GM19240 (cell line): ENCODE results near the gene MRPL20.
"Not testable (repeated sequence)": the region's sequence is repeated elsewhere in the genome, so short reads cannot be mapped to it uniquely, and the experiment has no call there.

Experiments used
- DNase-seq: peaks from one replicate; pipeline ENCODE4 v3.0.0; 2011; ENCODE audit warnings: low spot score; ENCODE audit not compliant: insufficient read length

MRPL20 gene

DNA sequence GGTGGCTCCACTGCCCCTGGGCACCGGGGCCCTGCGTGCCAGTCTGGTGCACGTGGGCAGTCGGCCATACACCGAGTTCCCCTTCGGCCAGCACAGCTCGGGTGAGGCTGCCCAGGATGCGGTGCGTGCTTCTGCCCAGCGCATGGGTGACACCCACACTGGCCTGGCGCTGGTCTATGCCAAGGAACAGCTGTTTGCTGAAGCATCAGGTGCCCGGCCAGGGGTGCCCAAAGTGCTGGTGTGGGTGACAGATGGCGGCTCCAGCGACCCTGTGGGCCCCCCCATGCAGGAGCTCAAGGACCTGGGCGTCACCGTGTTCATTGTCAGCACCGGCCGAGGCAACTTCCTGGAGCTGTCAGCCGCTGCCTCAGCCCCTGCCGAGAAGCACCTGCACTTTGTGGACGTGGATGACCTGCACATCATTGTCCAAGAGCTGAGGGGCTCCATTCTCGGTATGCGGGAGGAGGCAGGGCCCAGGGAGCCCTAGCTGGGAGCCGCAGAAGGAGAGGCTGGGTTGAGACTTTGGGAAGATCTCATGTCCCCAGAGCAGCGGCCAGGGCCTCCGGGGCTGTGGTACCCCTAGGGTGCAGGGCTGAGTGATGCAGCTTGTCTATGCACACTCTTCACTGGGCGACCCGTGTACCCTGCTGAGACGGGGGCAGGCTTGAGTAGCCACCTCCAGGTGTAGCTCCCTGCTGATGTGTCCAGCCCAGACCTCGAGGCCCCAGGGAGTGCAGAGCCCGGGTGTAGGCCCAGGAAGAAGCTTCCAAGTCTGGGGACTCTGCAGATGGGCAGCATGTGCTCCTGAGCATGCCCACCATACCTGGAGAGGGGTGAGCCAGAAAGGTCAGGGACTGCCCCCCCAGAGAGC is 30.2 kb upstream of the MRPL20 start:
- no peak for DNase-seq

DNA sequence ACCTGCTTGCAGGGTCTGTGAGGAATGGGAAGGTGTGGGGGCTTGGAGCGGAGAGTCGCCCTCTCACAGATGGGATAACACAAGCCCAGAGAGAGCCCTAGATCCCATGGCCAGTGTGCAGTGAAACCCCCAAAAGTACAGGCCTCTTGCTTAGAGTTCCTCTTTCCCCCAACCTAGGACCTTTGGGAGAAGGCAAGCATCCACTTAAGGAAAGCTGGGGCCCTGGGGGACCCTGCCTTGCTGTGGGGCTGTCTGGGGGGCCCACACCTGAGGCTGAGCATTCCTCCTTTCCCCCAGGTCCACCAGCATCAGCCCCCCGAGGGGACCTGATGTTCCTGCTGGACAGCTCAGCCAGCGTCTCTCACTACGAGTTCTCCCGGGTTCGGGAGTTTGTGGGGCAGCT is 29.5 kb upstream of the MRPL20 start:
- no peak for DNase-seq

DNA sequence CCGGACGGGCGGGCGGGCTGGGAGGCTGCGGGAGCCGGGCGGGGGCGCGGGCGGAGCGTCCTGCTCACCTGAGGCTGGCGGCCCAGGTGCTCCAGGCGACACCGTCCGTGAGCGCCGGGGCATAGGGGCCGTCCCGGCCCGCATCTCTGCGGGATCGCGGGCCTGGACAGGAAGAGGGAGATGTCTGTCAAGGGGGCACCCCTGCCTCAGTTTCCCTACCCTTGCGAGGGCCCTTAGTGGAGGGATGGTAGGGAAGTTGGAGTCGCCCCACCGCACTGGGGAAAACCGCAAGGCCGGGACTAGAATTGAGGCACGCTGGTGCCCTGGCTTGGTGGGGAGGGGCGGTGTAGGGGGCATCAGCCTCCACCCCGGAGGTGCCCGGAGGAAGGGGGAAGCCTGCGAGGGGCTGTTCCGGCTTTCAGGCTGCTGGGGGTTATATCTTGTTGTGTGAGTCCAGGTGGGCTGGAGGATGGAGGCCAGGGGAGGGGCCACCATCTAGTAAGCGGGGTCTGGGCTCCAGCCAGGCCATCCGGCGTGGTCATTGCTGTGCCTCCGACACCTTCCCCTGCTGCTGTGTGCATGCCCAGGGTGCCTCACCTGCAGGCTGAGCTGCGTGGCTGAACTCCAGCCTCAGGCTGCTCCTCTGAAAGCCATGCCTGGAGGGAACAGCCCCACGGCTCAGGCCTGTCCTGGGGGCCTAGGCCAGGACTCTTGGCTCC is 29.0 kb upstream of the MRPL20 start:
- DNase-seq: no peak

DNA sequence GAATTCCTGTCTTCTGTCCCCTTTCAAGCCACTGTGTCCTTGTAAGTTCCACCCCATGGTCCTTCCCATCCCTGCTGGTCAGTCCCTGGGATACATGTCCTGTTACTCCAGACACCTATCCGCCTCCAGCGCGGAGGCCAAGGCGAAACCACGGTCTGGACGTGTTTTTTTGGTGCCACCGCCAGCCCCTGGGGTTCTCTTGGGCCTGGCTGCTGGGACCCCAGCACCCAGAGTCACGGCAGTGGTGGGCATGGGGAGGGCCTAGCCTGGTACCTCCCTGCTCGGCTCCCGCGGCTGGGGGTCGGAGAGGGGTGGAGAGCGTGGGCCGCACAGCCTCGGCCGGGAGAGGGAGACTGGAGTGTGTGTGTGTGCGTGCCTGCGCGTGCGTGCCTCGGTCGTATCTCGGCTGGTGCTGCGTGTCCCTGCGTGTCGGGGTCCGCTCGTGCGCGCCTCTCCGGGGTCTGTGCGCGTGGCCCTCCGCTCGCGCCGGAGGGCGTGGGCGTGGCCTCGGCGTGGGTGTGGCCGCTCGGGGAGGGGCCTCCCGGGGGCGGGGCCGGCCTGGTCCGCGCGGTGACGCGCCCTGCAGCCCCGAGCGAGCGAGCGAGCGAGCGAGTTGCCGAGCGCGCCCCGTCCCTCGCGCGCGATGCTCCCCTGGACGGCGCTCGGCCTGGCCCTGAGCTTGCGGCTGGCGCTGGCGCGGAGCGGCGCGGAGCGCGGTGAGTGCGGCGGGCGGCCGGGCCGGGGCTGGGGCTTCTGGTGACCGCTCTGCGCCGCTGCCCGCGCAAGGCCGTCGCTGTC is 28.2 kb upstream of the MRPL20 start, which contains the start of gene VWA1:
VWA1 (plus strand) TSS at position 585 of the 798 bp plus-strand sequence; CDS start at position 644, 59 bp downstream.
- peak; percentile 80 for DNase-seq

DNA sequence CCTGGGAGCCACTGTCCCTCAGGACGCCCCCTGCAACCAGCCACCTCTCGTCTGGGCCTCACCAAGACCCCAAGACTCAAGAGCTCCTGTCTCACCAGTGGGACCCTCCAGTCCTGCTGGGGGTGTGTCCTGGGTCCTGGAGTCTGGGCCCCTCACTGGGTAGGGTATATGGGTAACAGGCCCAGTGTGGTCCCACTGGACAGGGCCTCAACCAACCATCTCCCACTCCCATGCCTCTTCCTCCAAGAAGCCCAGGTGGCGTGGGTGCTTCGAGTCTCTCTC is 27.7 kb upstream of the MRPL20 start:
- no peak for DNase-seq

DNA sequence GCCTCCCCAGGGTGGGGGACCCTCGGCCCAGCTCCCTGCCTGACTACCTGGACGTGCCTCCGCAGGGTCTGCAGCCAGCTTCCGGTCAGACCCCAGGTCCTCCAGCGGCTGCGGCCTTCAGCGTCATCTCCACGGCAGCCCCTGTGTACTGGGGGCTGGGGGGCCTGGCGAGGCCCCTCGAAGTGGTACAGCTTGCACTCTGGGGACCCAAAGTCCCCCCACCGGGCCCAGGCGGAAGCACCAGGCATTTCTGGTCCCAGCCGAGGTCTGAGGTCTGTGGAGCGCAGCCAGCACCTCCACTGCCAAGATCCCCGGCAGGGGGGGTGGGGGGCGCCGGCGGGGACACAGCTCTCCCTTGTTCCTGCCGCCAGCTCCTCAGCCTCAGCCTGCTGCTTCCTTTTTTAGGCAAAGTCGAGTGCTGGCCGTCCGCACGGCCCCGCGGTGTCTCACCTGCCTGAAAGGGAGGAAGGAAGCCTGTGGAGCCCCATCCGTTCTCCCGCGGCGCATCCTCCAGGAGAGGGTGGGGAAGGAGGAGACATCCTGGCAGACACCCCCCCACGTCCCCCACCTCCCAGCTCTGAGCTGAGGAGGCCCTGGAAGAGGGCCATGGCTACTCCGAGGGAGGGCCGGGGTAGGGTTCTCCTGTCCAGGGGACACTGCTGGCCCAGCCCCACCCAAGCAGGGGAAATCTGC is 27.2 kb upstream of the MRPL20 start:
- DNase-seq: no peak

DNA sequence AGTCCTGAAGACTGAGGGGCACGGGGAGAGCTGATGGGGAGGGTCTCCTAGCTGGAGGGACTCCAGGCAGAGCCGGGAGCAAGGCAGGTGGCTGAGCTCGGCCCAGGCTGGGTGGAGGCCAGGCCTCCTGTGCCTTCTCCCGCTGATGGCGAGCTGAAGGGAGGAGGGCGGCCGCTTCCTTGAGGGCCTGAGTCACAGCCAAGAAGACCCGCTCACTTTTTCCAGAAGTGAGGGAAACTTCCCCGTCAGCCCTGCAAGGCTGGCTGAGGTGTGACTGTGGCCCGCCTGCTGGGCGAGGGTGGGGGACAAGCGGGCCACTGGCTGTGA is 26.7 kb upstream of the MRPL20 start:
- no peak for DNase-seq

DNA sequence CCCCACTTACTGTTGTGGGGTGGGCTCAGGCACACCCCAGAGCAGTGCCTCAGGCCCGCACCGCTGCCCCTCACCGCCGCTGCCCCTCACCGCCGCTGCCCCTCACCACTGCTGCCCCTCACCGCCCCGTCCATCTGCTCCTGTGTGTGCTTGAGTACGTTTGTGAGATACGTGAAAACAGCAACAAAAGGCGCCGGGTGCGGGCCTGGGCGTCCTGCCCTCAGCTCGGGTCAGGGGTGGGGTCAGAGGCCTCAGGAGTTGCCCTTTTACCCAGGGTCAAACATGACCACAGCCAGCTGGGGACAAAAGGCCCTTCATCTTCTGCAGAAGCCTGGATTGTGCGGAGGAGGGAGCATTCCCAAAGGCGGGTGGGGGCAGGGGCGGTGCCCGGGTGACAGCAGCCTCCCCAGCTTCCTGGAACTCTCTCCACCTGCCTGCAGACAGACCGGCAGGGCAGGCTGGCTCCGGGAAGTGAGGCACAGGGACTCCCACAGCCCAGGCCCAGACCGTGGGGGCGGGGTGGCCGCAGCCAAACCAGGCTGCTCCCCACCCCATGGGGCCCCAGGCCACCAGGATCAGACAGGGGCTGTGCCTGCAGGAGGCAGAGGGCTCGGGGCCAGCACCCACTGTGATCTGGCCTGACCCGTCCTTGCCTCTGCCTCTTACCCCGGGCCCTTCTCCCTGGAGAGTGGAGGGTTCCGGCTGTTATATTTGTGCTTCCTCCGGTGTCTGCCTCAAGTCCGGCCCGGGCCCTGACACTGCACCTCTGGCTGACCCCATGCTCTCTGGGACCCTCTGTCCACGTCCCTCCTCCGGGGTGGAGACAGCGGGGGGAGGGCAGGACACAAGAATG is 26.1 kb upstream of the MRPL20 start:
- DNase-seq: no peak

DNA sequence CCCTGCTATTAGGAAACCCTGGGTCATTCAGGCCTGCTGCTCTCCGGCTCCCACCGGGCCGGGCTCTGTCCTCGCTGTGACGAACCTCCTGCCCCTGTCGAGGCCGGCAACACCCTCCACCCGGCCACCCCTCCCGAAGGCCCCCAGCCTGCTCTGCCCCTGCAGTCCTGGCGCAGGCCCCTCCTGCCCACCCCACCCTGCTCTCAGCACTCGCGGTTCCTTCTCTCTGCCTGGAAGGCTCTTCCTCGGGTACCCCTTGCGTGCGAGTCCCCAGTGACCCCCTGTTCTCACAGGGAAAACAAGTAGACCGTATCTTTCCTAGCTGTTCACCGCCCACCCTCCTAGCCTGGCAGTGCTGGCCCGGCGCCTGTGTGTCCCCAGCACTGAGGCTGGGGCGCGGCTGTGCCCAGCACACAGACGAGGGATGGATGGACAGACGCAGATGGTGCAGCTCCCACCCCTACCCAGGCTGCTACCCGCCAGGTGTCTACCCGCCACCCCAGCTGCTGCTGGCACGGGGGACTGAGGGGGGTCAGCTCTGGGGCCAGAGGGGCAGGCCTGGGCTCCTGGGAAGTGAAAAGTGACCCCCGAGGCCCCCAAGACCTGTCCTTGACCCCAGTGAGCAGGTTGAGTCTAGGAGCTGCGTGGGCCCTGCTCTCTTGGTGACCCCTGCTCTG is 25.3 kb upstream of the MRPL20 start:
- DNase-seq: no peak

DNA sequence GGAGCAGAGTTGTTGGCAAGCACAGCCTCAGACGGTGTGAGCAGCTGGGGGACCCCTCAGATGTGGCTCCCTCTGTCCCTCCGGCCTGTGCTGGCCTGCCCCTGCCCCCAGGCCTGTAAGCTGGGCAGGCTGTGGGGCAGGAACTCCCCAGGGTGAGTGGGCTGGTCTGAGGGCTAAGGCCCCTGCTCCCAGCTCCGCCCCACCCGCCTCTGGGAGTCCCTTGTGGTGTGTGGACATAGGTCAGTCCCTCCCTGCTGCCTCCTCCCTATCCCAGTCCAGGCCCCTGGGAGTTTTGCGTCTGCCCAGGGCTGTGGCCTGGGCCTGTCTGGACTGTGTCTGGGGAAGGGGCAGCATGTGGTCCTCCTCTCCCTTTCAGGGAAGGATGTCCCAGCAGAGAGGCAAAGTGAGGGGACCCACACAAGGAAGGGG is 24.8 kb upstream of the MRPL20 start:
- no peak for DNase-seq

DNA sequence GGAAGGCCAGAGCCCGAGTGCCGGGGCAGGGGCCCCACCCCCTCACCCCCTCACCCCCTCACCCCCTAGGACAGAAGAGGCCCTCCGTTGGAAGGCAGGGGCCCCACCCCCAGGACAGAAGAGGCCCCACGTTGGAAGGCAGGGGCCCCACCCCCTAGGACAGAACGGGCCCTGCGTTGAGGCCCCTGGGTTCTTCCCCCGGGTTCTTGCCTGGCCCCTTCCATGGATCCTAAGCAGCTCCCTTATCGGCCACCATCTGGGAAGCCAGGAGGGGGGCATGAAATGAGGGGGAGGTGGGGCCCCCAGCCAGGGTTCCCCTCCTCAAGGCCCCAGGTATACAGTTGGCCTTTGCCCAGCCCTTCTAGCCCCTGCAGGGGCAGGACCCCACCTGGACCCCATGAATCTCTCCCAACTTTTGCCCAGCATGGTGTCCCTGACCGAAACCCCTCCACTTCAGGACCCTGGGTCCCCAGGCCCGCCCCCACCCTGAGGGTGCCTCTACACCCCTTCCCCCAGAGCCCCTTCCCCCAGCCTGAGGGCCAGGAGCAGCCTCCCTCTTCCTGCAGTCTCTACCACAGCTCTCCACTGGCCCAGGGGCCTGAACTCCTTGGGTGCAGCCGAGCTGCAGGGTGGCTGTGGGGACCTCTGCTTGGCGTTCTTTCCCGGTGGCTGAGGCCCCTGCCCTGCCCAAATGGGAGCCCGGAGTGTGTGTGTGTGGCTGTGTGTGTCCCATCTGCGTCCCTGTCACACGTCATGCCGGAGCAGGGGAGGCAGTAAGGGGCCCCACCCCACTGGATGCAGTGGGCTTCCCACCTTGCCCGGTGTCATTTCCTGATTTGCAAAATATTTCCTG is 24.1 kb upstream of the MRPL20 start:
- no peak for DNase-seq

DNA sequence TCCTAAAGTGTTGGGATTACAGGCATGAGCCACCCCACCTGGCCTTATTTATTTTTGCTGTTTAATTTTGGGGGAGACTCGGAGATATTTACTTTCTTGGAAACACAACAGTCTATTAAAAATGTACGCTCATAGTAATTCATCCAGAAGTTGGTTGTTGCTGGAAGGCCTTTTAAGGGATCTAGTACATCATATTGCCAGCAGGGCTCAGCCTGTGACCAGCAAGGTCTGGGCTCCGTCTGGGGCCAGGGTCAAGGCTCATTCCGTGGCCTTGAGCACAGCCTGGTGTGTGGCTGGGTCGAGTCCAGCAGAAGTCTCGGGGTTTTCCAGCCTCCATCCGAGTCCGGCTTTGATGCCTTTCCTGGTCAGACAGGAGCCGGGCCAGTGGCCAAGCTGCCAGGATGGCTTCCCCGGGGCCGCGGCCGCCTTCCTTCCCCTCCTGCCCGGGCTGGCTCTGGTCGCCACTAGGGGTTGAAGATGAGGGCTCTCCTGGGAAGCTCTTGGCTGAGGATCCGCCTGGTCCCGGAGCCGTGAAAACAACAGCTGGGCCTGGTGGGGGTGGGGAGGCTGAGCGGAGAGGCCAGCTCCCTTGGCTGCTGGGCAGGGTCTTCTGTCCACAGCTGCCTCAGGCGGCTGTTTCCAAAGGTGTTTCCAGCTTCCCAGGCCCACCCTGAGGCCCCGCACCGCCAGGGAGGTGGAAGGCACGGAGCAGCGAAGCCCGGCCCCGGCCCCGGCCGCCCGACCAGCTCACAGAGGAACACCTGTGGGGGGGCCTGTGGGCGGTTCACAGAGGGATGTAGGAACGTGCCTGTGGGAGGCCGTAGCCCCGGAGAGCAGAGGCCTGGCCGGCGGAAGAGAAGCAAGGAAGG is 23.3 kb upstream of the MRPL20 start:
- no peak for DNase-seq

DNA sequence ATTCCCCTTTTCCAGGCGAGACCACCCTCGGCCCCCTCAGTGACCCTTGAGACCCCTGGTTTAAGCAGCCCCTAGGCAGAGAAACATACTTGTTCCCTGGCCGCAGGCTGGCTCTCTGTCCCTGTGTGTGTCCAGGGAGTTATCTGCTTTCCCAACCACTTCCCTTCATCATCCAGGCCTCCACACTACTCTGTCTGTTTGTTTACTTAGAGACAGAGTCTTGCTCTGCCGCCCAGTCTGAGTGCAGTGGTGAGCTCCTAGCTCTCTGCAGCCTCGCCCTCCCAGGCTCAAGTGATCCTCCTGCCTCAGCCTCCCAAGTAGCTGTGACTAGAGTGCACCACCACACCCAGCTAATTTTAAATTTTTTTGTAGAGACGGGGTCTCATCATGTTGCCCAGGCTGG is 22.6 kb upstream of the MRPL20 start:
- DNase-seq: no peak

DNA sequence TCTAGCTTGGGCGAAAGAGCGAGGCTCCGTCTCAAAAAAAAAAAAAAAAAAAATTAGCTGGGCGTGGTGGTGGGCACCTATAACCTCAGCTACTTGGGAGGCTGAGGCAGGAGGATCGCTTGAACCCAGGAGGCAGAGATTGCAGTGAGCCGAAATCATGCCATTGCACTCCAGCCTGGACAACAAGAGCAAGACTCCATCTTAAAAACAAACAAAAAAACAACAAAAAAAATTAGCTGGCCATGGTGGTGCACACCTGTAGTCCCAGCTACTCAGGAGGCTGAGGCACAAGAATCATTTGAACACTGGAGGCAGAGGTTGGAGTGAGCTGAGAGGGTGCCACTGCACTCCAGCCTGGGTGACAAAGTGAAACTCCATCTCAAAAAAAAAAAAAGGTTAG is 21.9 kb upstream of the MRPL20 start:
- DNase-seq: not testable (repeated sequence)

DNA sequence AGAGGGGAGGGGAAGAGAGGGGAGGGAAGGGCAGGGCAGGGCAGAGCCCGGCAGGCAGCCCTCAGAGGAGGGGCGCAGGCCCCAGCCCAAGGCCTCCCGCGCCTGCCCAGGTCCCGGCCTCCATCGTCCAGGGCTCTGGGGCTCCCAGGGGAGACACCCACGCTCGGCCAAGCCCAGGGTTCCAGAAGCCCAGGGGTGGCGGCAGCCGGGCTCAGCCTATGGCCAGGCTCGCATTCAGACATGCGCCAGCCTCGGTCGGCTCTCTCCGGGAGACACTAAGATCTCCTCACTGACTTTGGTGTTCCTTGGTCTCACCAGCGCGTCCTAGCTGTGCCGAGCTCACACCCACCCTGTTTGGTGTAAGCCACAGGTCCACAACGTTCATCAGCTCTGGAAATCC is 21.1 kb upstream of the MRPL20 start:
- no peak for DNase-seq

DNA sequence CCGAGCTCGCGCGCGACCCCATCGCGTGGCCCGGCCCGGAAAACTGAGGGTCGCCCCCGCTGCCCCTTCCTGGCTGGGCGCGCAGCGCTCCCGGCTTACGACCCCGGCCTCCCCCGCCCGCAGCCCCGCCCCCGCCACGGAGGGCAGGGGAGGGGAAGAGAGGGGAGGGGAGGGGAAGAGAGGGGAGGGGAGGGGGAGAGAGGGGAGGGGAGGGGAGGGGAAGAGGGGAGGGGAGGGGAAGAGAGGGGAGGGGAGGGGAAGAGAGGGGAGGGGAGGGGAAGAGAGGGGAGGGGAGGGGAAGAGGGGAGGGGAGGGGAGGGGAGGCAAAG is 20.7 kb upstream of the MRPL20 start:
- no peak for DNase-seq

DNA sequence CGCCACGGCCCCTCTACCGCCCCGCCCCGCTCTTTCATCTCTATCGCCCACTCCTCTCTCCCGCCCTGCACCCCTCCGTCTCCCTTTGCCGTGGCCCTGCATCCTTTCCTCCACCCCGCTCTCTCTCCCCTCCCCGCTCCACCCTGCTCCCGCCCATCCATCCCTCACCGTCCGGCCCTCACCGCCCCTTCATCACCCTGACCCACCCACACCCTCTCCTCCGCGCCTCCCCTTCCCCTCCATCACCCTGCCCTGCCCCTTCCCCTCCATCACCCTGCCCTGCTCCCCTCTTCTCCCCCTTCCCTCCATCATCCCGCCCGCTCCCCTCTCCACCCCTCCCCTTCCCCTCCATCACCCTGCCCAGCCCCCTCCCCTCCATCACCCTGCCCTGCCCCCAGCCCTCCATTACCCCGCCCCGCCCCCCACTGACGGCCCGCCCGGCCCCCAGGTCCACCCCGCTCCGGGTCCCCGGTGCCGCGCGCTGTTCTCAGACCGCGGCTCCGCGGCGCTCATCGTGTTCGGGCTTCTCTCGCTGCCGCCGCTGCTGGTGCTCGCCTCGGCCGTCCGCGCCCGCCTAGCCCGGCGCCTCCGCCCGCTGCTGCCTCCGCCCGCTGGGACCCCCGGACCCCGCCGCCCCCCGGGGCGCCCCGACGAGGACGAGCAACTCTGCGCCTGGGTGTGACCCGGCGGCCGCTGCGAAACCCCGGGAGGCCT is 20.2 kb upstream of the MRPL20 start:
- no peak for DNase-seq
